H9 (cell line): Measurements from ENCODE around the gene NT5C1B. TPM values are rescaled to one million over a fixed set of nuclear protein-coding genes. Genes with fewer than 3 reads are reported as not detected.
A peak's percentile ranks its signal among the peaks of the same experiment; 100 is the strongest.

Experiments used
- DNase-seq: peaks from one replicate; pipeline ENCODE4 v3.0.0-alpha.2; 2017
- H2AFZ ChIP-seq: one replicate; pipeline ENCODE4 v1.6.1; 2013; ENCODE audit warnings: mild to moderate bottlenecking, low read length, control low read depth, moderate library complexity
- H2AK5ac ChIP-seq: 2 replicates; pipeline ENCODE4 v1.6.1; 2013; ENCODE audit warnings: low read length, control low read depth, mixed read lengths; ENCODE audit not compliant: insufficient read length
- H2BK120ac ChIP-seq: one replicate; pipeline ENCODE4 v1.6.1; 2013; ENCODE audit warnings: low read depth, mild to moderate bottlenecking, low read length, control low read depth, inconsistent platforms; ENCODE audit not compliant: poor library complexity, severe bottlenecking
- H2BK12ac ChIP-seq: 2 replicates; pipeline ENCODE4 v1.6.1; 2013; ENCODE audit warnings: low read length, control low read depth, mixed read lengths, low read depth; ENCODE audit not compliant: insufficient read length
- H2BK15ac ChIP-seq: 2 replicates; pipeline ENCODE4 v1.6.1; 2013; ENCODE audit warnings: low read depth, low read length, control low read depth
- H2BK20ac ChIP-seq: one replicate; pipeline ENCODE4 v1.6.1; 2013; ENCODE audit warnings: low read depth, mild to moderate bottlenecking, low read length, control low read depth, inconsistent platforms; ENCODE audit not compliant: poor library complexity, severe bottlenecking
- H2BK5ac ChIP-seq: 2 replicates; pipeline ENCODE4 v1.6.1; 2013; ENCODE audit warnings: low read length, control low read depth, mixed read lengths; ENCODE audit not compliant: insufficient read length
- H3K14ac ChIP-seq: 2 replicates; pipeline ENCODE4 v1.6.1; 2013; ENCODE audit warnings: low read length, control low read depth; ENCODE audit not compliant: insufficient read depth
- H3K18ac ChIP-seq: 2 replicates; pipeline ENCODE4 v1.6.1; 2013; ENCODE audit warnings: low read depth, mild to moderate bottlenecking, mixed read lengths, low read length, control low read depth; ENCODE audit not compliant: insufficient read length
- H3K23ac ChIP-seq: 2 replicates; pipeline ENCODE4 v1.6.1; 2013; ENCODE audit warnings: low read length, control low read depth, mixed read lengths, low read depth; ENCODE audit not compliant: insufficient read length
- H3K23me2 ChIP-seq: 2 replicates; pipeline ENCODE4 v1.6.1; 2013; ENCODE audit warnings: low read depth, mild to moderate bottlenecking, mixed read lengths, low read length, control low read depth; ENCODE audit not compliant: insufficient read length, poor library complexity, severe bottlenecking
- H3K27ac ChIP-seq: 2 replicates; pipeline ENCODE4 v1.5.1; 2013; ENCODE audit warnings: low read length, control low read depth, mixed read lengths, low read depth; ENCODE audit not compliant: insufficient read length
- H3K27me3 ChIP-seq: 2 replicates; pipeline ENCODE4 v1.6.1; 2013; ENCODE audit warnings: low read length, control low read depth, inconsistent platforms; ENCODE audit not compliant: insufficient read depth
- H3K4ac ChIP-seq: 2 replicates; pipeline ENCODE4 v1.6.1; 2013; ENCODE audit warnings: low read depth, mild to moderate bottlenecking, control low read depth, inconsistent platforms, low read length, moderate library complexity
- H3K4me1 ChIP-seq: 2 replicates; pipeline ENCODE4 v1.6.1; 2013; ENCODE audit warnings: low read length, control low read depth, inconsistent platforms; ENCODE audit not compliant: insufficient read depth
- H3K4me2 ChIP-seq: 2 replicates; pipeline ENCODE4 v1.6.1; 2013; ENCODE audit warnings: low read length, control low read depth, mixed read lengths; ENCODE audit not compliant: insufficient read length, insufficient read depth
- H3K56ac ChIP-seq: 2 replicates; pipeline ENCODE4 v1.6.1; 2013; ENCODE audit warnings: low read depth, mild to moderate bottlenecking, mixed read lengths, low read length, control low read depth; ENCODE audit not compliant: insufficient read length
- H3K79me1 ChIP-seq: 2 replicates; pipeline ENCODE4 v1.6.1; 2013; ENCODE audit warnings: low read depth, mild to moderate bottlenecking, moderate library complexity, low read length, control low read depth, inconsistent platforms; ENCODE audit not compliant: insufficient read depth, poor library complexity, severe bottlenecking
- H3K79me2 ChIP-seq: 2 replicates; pipeline ENCODE4 v1.6.1; 2013; ENCODE audit warnings: low read length, control low read depth, inconsistent platforms; ENCODE audit not compliant: insufficient read depth
- H3K9ac ChIP-seq: 2 replicates; pipeline ENCODE4 v1.6.1; 2013; ENCODE audit warnings: low read length, control low read depth, mixed read lengths; ENCODE audit not compliant: insufficient read length; ENCODE audit errors: extremely low read depth
- H3K9me3 ChIP-seq: one replicate; pipeline ENCODE4 v1.6.1; 2013; ENCODE audit warnings: low read depth, low read length, inconsistent platforms; ENCODE audit not compliant: control insufficient read depth
- H3T11ph ChIP-seq: one replicate; pipeline ENCODE4 v1.6.1; 2013; ENCODE audit warnings: mild to moderate bottlenecking, low read length, control low read depth, inconsistent platforms
- H4K20me1 ChIP-seq: one replicate; pipeline ENCODE4 v1.6.1; 2013; ENCODE audit not compliant: control insufficient read depth, insufficient read length, insufficient read depth
- H4K5ac ChIP-seq: 2 replicates; pipeline ENCODE4 v1.6.1; 2013; ENCODE audit warnings: low read depth, mild to moderate bottlenecking, mixed read lengths, low read length, control low read depth; ENCODE audit not compliant: insufficient read length
- H4K8ac ChIP-seq: replicated peaks from 2 replicates; pipeline ENCODE4 v1.6.1; 2013; ENCODE audit warnings: low read length, control low read depth, mixed read lengths, low read depth; ENCODE audit not compliant: insufficient read length
- H4K91ac ChIP-seq: 2 replicates; pipeline ENCODE4 v1.6.1; 2013; ENCODE audit warnings: low read depth, mild to moderate bottlenecking, moderate library complexity, mixed read lengths, low read length, control low read depth; ENCODE audit not compliant: insufficient read length
- H3K27ac Mint-ChIP-seq, 3 experiments: 2 replicates in 2 of 3; 3 replicates in 1 of 3; pipeline ENCODE4 v1.8.0; 2020 to 2021; ENCODE audit warnings: mixed read lengths in 3 of 3, mild to moderate bottlenecking in 1 of 3, moderate library complexity in 1 of 3
- H3K27me3 Mint-ChIP-seq: 2 replicates; pipeline ENCODE4 v1.8.0; 2021; ENCODE audit warnings: low read depth, mild to moderate bottlenecking, moderate library complexity, mixed read lengths
- H3K36me3 Mint-ChIP-seq, 3 experiments: 2 replicates in 2 of 3; 3 replicates in 1 of 3; pipeline ENCODE4 v1.8.0; 2020 to 2021; ENCODE audit warnings: low read depth in 3 of 3, mixed read lengths in 3 of 3; ENCODE audit not compliant: insufficient read depth in 1 of 3
- H3K4me1 Mint-ChIP-seq, 2 experiments: 2 replicates each; pipeline ENCODE4 v1.8.0; 2020; ENCODE audit warnings: mixed read lengths in 2 of 2
- H3K4me3 Mint-ChIP-seq, 2 experiments: 2 replicates in 1 of 2; 3 replicates in 1 of 2; pipeline ENCODE4 v1.8.0; 2020 to 2021; ENCODE audit warnings: mild to moderate bottlenecking in 2 of 2, mixed read lengths in 2 of 2, moderate library complexity in 1 of 2
- H3K9me3 Mint-ChIP-seq, 2 experiments: 2 replicates in 1 of 2; 3 replicates in 1 of 2; pipeline ENCODE4 v1.8.0; 2020; ENCODE audit warnings: mild to moderate bottlenecking in 2 of 2, mixed read lengths in 2 of 2, moderate library complexity in 1 of 2
- WGBS: extraction: QIAGEN DNeasy Blood & Tissue Kit; methylation state at CpG from one replicate; pipeline ENCODE4 v1.1.7; 2013; ENCODE audit warnings: missing lambda C conversion rate, low lambda C conversion rate, mixed read lengths; ENCODE audit not compliant: insufficient read length; ENCODE audit errors: extremely low coverage; 5-methylcytosine and 5-hydroxymethylcytosine counted together
- total RNA-seq: library from RNA; stranded (reverse); gene quantifications from 2 replicates; pipeline ENCODE4 v1.2.1, GENCODE V29; 2021
- TF ChIP-seq, protein P1 (sequence below): fragments of 200-600 bp; sonication (generic); conservative IDR thresholded peaks from 3 replicates; pipeline ENCODE4 v1.8.0; 2021; ENCODE audit warnings: antibody characterized with exemption, mild to moderate bottlenecking

The NT5C1B gene
- total RNA-seq, 1 experiment from 2014 or later: not detected

DNA sequence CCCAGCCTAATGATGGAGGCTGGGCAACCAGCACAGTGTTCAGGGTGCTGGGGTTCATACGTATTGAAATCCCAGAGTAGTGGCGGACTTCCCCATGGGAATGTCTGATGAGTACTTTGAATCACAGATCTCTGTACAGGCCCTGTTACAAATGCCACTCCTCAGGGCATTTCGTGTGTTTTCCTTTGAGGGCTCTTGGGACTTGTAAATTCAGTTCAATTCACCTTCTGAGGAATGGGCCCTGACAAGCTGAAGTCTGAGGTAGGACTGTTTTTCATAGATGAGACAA is 28.6 kb downstream of the NT5C1B start:
- Histone ChIP-seq H4K91ac (no peak overlapping the region), H4K20me1 (no peaks in the 10 kb centered on the region), H3K9ac (peak overlapping the region; percentile 62), H3K18ac (peak overlapping the region; percentile 43), H2BK120ac (no peak overlapping the region), H3K23ac (no peak overlapping the region), H2BK15ac (no peak overlapping the region), H2BK12ac (no peak overlapping the region), H2AFZ (no peak overlapping the region), H4K8ac (no peak overlapping the region), H3K79me1 (peaks cover 4% of the 10 kb centered on the region), H3K4ac (no peak overlapping the region), H3T11ph (no peak overlapping the region), H3K23me2 (peaks cover 7% of the 10 kb centered on the region), H3K9me3 (no peaks in the 10 kb centered on the region), H2BK20ac (no peak overlapping the region), H3K14ac (no peak overlapping the region), H3K56ac (no peak overlapping the region), H3K4me1 (peaks cover 4% of the 10 kb centered on the region; the same call in 1 of the 2 replicates), H3K27me3 (no peaks in the 10 kb centered on the region), H2BK5ac (no peak overlapping the region), H2AK5ac (no peak overlapping the region), H3K27ac (no peak overlapping the region), H4K5ac (no peak overlapping the region), H3K4me2 (peak overlapping the region; percentile 69), H3K79me2 (peaks cover 4% of the 10 kb centered on the region; the same call in 1 of the 2 replicates)
- Mint-ChIP-seq H3K4me3 (peak overlapping the region; percentile 86 to 91), H3K27ac (peak overlapping the region in 2 of 3 experiments; percentile 63 to 83; a peak in 4 of 7 replicates), H3K36me3 (peaks cover 0 to 1% (median under 1%) of the 10 kb centered on the region in 3 experiments; a peak in 4 of 7 replicates), H3K9me3 (no peaks in the 10 kb centered on the region), H3K27me3 (peaks cover 1% of the 10 kb centered on the region; the same call in 1 of the 2 replicates), H3K4me1 (peaks cover 22 to 23% of the 10 kb centered on the region in 2 experiments)
- DNase-seq: no peak
- TF ChIP-seq, protein P1, sequence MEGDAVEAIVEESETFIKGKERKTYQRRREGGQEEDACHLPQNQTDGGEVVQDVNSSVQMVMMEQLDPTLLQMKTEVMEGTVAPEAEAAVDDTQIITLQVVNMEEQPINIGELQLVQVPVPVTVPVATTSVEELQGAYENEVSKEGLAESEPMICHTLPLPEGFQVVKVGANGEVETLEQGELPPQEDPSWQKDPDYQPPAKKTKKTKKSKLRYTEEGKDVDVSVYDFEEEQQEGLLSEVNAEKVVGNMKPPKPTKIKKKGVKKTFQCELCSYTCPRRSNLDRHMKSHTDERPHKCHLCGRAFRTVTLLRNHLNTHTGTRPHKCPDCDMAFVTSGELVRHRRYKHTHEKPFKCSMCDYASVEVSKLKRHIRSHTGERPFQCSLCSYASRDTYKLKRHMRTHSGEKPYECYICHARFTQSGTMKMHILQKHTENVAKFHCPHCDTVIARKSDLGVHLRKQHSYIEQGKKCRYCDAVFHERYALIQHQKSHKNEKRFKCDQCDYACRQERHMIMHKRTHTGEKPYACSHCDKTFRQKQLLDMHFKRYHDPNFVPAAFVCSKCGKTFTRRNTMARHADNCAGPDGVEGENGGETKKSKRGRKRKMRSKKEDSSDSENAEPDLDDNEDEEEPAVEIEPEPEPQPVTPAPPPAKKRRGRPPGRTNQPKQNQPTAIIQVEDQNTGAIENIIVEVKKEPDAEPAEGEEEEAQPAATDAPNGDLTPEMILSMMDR: no peak
- no CpG with 5 or more reads among the region's 3 CpGs for WGBS
